Tibial nerve (tissue), 4 donors: ENCODE measurements around the gene PTGFRN. TPM values are rescaled to one million over a fixed set of nuclear protein-coding genes. Genes with fewer than 3 reads are reported as not detected.

Experiments used
- DNase-seq, 2 donors: peaks; one replicate each; pipeline ENCODE4 v3.0.0-alpha.2; 2019; ENCODE audit warnings: low spot score in 2 of 2
- H3K27ac ChIP-seq, 4 donors: fragments of 200-600 bp; sonication (generic) in 3 of 4; one replicate each; pipeline ENCODE4 v1.5.1; 2017 to 2019; ENCODE audit warnings: mild to moderate bottlenecking in 1 of 4
- H3K27me3 ChIP-seq, 2 donors: fragments of 200-600 bp; sonication (generic) in 1 of 2; one replicate each; pipeline versions ENCODE4 v1.5.1 to v1.6.0; 2017 to 2019
- H3K36me3 ChIP-seq, 3 donors: fragments of 200-600 bp; sonication (generic); one replicate each; pipeline ENCODE4 v1.5.1; 2018 to 2019
- H3K4me1 ChIP-seq, 4 donors: fragments of 200-600 bp; sonication (generic) in 3 of 4; one replicate each; pipeline ENCODE4 v1.5.1; 2017 to 2019
- H3K4me3 ChIP-seq, 4 donors: fragments of 200-600 bp; sonication (generic) in 3 of 4; one replicate each; pipeline ENCODE4 v1.5.1; 2017 to 2019; ENCODE audit warnings: mild to moderate bottlenecking in 1 of 4, moderate library complexity in 1 of 4
- H3K9me3 ChIP-seq, 4 donors: fragments of 200-600 bp; sonication (generic) in 3 of 4; one replicate each; pipeline ENCODE4 v1.5.1; 2017 to 2019
- EP300 ChIP-seq, 2 donors: sonication (generic); formaldehyde crosslinking; IDR thresholded peaks; one replicate each; pipeline ENCODE4 v1.6.1; 2017; ENCODE audit warnings: antibody characterized with exemption in 2 of 2, mild to moderate bottlenecking in 1 of 2
- POLR2A ChIP-seq, 2 donors: fragments of 450-650 bp; IDR thresholded peaks; one replicate each; pipeline ENCODE4 v1.6.1; 2017; ENCODE audit warnings: antibody characterized with exemption in 2 of 2, mild to moderate bottlenecking in 2 of 2, moderate library complexity in 2 of 2
- WGBS, 2 donors: methylation state at CpG; one replicate each; pipeline ENCODE4 v1.1.5; 2018; 5-methylcytosine and 5-hydroxymethylcytosine counted together
- total RNA-seq, 4 donors: library from RNA; depleted of rRNA; stranded (reverse); fragments of >200 nt; gene quantifications; one replicate each; pipeline ENCODE4 v1.1.0, GENCODE V29; 2016
- TF ChIP-seq, protein P1 (sequence below), 5 experiments: fragments of 200-600 bp in 3 of 5; fragments of 450-650 bp in 2 of 5; sonication (generic) in 3 of 5; IDR thresholded peaks; one replicate each; pipeline ENCODE4 v1.5.1; 2016 to 2019; ENCODE audit warnings: antibody characterized with exemption in 5 of 5, mild to moderate bottlenecking in 3 of 5, moderate library complexity in 2 of 5

PTGFRN gene
- total RNA-seq, 4 donors from 2014 or later, result 10.2 to 19.0 (median 14.7) TPM

DNA sequence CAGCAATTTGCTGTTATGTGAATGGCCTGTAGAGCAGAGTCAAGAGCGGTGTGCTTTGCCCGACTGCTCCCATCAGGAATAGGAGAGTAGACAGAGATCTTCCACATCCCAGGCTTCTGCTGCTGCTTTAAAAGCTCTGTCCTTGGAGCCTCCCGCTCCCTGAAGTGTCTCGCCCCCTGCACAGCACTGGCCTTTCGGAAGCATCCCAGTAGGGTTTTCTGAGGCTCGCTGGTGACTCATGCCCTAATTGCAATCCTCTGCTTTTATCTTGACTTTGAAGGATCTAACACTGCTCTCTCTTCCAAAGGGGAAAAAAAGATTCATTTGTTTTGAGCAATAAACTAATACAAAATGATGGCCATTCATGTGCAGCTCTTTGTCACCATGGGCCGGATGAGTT, 78.5 kb downstream of the PTGFRN start:
- Histone ChIP-seq H3K27ac (no peak overlapping the region), H3K4me3 (no peak overlapping the region), H3K27me3 (no peaks in the 10 kb centered on the region), H3K4me1 (peaks cover 0 to 22% (median 5%) of the 10 kb centered on the region in 4 donors), H3K36me3 (no peaks in the 10 kb centered on the region), H3K9me3 (no peaks in the 10 kb centered on the region)
- no peak for DNase-seq
- TF ChIP-seq, protein P1, sequence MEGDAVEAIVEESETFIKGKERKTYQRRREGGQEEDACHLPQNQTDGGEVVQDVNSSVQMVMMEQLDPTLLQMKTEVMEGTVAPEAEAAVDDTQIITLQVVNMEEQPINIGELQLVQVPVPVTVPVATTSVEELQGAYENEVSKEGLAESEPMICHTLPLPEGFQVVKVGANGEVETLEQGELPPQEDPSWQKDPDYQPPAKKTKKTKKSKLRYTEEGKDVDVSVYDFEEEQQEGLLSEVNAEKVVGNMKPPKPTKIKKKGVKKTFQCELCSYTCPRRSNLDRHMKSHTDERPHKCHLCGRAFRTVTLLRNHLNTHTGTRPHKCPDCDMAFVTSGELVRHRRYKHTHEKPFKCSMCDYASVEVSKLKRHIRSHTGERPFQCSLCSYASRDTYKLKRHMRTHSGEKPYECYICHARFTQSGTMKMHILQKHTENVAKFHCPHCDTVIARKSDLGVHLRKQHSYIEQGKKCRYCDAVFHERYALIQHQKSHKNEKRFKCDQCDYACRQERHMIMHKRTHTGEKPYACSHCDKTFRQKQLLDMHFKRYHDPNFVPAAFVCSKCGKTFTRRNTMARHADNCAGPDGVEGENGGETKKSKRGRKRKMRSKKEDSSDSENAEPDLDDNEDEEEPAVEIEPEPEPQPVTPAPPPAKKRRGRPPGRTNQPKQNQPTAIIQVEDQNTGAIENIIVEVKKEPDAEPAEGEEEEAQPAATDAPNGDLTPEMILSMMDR (IDR thresholded peaks at IDR 0.05), result no peak
- TF ChIP-seq EP300 (IDR thresholded peaks at IDR 0.05) (no peak), POLR2A (IDR thresholded peaks at IDR 0.05) (no peak)
- 74 to 79% methylated on average over 7 of the region's 7 CpGs for WGBS, 2 donors

DNA sequence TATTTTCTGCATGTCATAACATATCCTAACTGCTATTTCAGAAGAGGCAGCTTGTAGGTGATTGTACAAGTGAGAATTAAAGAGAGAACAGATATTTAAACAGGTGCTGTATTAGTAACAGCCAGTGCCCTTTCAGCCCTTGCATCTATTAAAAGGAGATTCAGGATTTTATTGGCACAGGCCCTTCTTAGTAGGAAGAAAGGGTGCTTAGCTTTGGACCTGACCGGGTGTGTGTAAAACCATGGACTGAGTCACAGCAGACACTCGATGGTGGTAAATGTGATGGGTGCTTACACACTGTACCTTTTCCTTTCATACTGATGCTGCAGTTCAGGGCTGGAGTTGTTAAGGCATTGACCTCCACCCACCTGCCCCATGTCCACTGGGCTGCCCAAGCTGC, 79.2 kb downstream of the PTGFRN start:
- Histone ChIP-seq H3K36me3 (no peaks in the 10 kb centered on the region), H3K4me1 (peaks cover 0 to 22% (median 4%) of the 10 kb centered on the region in 4 donors), H3K9me3 (no peaks in the 10 kb centered on the region), H3K4me3 (no peak overlapping the region), H3K27me3 (no peaks in the 10 kb centered on the region), H3K27ac (no peak overlapping the region)
- TF ChIP-seq POLR2A (IDR thresholded peaks at IDR 0.05) (no peak), EP300 (IDR thresholded peaks at IDR 0.05) (no peak)
- TF ChIP-seq, protein P1 (IDR thresholded peaks at IDR 0.05), result no peak
- WGBS, 2 donors, result 75 to 90% methylated on average over 2 of the region's 2 CpGs
- DNase-seq, result no peak

DNA sequence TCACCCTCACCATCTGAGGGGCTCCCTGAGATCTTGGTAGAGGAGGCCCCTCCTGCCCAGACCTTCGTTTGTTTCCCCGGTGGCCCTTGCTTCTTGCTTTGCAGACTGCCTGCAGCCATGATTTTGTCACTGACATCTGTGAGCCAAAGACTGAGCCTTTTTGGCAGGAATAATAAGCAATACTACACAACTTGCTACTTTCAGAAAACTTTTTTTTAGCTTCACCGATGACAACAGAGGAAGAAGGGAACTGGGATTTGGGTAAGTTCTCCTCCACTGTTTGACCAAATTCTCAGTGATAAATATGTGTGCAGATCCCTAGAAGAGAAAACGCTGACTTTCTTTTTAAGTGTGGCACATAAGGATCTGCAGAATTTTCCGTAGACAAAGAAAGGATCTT, 80.1 kb downstream of the PTGFRN start:
- Histone ChIP-seq H3K4me3 (no peak overlapping the region), H3K9me3 (no peaks in the 10 kb centered on the region), H3K4me1 (peaks cover 0 to 22% (median 3%) of the 10 kb centered on the region in 4 donors), H3K36me3 (no peaks in the 10 kb centered on the region), H3K27me3 (no peaks in the 10 kb centered on the region), H3K27ac (no peak overlapping the region)
- TF ChIP-seq EP300 (IDR thresholded peaks at IDR 0.05), result no peak
- TF ChIP-seq, protein P1 (IDR thresholded peaks at IDR 0.05), result no peak
- no peak for TF ChIP-seq POLR2A (IDR thresholded peaks at IDR 0.05)
- DNase-seq, result no peak
- 58% methylated on average over 5 of the region's 5 CpGs for WGBS, 2 donors

DNA sequence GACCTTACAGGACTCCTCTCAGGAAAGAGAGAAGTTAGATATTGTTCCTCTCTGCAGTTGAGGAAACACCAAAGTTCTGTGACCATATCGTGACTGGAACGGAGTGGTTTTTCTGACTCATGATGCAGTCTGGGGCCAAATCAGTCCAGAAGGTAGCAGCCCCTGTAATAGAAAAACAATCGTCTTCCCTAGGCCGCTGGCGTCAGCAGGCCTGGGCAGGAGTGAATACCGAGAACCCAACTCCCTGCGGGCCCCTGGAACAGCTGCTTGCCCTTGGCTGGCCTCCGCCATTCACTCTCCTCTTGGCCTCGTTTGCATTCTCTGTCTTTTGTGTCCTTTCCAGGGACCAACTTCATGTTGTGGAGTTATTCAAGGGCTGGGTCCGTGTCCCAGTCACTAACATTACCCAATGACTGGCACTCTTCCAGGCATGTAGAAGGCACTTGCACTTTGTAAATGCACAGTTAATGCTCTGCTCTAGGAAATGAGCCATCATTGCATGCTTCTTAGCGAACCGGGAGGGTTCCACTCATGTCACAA, 81.0 kb downstream of the PTGFRN start:
- Histone ChIP-seq H3K4me3 (no peak overlapping the region), H3K4me1 (peaks cover 0 to 22% (median 3%) of the 10 kb centered on the region in 4 donors), H3K36me3 (no peaks in the 10 kb centered on the region), H3K27ac (peak overlapping the region in 2 of 4 donors; percentile 36 to 49), H3K9me3 (no peaks in the 10 kb centered on the region), H3K27me3 (no peaks in the 10 kb centered on the region)
- TF ChIP-seq, protein P1 (IDR thresholded peaks at IDR 0.05), result no peak
- TF ChIP-seq POLR2A (IDR thresholded peaks at IDR 0.05) (no peak), EP300 (IDR thresholded peaks at IDR 0.05) (peak in 1 of 2 donors; percentile 81)
- 41 to 53% methylated on average over 12 of the region's 12 CpGs for WGBS, 2 donors
- DNase-seq, result peak; percentile 74 to 86

DNA sequence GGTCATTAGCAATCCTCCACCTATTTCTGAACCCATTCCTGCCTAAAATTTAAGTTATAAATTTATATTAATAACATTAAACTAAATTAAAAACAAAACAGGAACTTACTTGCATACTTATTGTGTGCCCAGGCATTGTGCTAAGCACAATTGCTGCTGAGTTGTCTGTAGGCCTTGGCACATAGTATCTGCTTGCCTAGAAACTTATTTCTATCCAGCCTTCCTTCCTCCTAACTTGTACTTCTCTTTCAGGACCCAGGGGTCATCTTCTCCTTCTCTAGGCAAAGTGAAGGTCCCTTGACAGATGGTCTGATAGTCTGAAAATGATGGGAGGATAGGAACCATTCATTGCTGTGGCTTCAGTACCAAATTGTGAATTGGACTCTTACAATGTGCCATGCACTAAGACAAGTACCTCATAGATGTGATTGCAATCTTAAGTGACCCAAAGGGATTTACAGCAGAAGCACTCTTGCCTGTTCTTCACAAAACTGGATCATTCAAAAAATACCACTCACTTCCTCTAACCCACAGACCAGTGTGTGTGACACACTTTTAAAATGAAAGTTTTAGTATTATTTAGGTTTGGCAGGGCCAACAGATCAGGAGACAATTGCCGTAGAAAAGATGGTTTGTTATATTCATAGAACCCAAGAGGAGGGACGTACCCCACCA, 81.6 kb downstream of the PTGFRN start:
- TF ChIP-seq, protein P1 (IDR thresholded peaks at IDR 0.05), result no peak
- TF ChIP-seq POLR2A (IDR thresholded peaks at IDR 0.05) (no peak), EP300 (IDR thresholded peaks at IDR 0.05) (no peak)
- Histone ChIP-seq H3K4me3 (no peak overlapping the region), H3K27me3 (no peaks in the 10 kb centered on the region), H3K36me3 (no peaks in the 10 kb centered on the region), H3K27ac (no peak overlapping the region), H3K4me1 (peaks cover 0 to 22% (median 3%) of the 10 kb centered on the region in 4 donors), H3K9me3 (no peaks in the 10 kb centered on the region)
- 68 to 82% methylated on average over 2 of the region's 2 CpGs for WGBS, 2 donors
- no peak for DNase-seq
